ENCODE measurements around the gene COX6B2. TPM values are rescaled to one million over a fixed set of nuclear protein-coding genes. Genes with fewer than 3 reads are reported as not detected.

COX6B2 gene
- total RNA-seq, 1 donor from 2014 or later = not detected

DNA sequence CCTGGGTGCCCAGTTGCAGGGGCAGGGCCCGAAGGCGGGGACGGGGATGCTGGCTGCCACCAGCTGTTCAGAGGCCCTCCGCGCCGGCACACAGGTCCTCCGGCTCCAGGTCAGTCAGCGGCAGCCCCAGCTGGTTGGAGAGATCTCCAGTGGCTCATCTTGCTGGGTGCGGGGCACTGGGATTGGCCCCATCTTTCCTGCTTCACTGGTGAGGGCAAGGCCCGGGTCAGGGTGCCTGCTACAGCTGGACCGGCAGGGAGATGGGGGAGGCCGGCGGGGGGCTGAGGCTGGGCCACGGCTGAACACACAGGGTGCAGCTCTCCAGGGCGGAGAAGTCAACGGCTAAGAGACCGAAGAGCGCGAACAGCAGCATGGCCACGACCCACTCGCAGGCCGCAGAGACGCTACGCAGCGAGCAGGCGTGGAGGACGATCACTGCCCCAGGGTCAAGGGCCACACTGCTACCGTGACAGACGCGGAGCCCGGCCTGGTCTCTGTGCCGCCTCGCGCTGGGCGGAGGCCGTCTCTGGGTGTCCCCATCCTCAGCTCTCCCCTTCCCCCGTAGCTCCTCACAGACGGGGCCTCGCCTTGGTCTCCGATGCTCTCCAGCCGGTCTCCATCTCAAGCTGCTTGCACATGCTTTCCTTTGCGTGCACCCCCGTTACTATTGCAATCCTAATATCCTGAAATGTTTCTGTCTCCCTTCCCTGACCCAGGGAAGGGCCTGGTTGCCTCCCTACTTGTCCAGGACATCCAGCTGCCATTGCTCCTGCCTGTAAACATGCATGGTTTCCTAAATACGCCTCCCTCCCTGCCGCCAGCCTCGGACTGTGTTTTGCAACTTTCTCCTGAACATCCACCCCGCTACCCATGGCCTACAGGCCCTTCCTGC is 41.7 kb downstream of the COX6B2 start:
- DNase-seq = no peak

- DNase-seq = no peak
Measured at GRCh38 chr19:55311797-55312196, 42.7 kb downstream of the COX6B2 start.

DNA sequence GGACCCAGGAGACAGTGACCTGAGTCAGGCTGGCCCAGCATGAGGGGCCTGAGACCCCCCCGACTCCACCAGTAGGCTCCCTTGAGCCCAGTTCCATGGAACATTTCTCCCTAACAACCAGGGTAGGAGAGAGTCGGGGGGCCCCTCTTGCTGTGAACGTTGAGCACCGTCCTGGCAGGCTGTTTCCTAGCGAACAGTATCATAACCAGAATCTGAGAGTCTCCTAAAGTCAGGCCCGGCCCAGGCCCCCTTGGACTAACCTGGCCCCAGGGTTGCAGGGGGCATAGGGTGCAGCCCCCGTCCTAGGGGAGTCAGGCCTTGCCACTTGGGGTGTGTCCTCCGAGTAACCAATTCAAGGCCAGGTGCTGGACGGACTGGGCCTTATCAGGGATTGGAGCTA is 43.1 kb downstream of the COX6B2 start:
- no peak for DNase-seq

GRCh38 chr19:55310498-55310897 is 44.0 kb downstream of the COX6B2 start:
- DNase-seq = no peak

- DNase-seq = no peak
Measured at GRCh38 chr19:55309448-55309847, 45.1 kb downstream of the COX6B2 start.

GRCh38 chr19:55308281-55308680 is 46.2 kb downstream of the COX6B2 start:
- no peak for DNase-seq

GRCh38 chr19:55306712-55307111 is 47.8 kb downstream of the COX6B2 start:
- no peak for DNase-seq

DNA sequence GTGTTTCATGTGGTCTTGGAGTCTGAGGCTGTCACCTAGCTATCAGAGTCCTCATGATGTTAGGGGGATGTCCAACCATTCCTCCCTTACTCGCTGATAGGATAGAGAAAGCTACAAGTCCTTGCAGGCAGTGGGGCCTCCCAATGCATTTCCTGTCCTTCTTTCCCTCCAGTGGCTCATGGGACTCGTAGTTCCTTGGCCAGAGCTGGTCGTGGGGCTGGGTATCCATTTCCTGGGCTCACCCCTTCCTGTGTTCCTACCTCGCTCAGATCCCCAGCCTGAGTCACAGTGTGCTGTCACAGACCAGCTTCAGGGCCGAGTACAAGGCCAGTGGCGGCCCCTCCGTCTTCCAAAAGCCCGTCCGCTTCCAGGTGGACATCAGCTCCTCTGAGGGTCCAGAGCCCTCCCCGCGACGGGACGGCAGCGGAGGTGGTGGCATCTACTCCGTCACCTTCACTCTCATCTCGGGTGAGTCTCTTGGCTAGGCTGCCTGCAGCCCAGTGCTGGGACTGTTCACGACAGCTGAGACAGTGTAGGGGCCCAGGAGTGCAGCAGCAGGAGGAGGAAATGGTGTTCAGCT is 48.4 kb downstream of the COX6B2 start:
- no peak for DNase-seq

GRCh38 chr19:55305491-55305890 is 49.0 kb downstream of the COX6B2 start:
- DNase-seq = no peak

- no peak for DNase-seq
Measured at GRCh38 chr19:55304980-55305379, 49.5 kb downstream of the COX6B2 start.

GRCh38 chr19:55304279-55304978 is 50.1 kb downstream of the COX6B2 start:
- no peak for DNase-seq

- no peak for DNase-seq
Measured at GRCh38 chr19:55303477-55303876, 51.0 kb downstream of the COX6B2 start.

DNA sequence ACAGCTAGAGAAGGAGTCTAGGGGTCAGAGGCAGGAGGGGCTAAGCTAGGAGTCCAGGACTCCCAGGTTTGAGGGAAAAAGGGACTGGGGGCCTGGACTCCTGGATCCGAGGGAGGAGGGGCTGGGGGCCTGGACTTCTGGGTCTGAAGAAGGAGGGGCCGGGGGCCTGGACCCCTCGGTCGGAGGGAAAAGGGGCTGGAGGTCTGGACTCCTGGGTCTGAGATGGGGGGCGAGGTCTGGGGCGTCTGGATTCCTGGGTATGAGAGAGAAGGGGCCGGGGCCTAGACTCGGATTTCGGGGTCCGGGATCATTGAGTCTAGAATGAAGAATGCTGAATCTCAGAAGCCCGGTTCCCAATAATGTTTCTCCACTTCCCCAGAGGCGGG is 52.2 kb downstream of the COX6B2 start:
- no peak for DNase-seq

DNA sequence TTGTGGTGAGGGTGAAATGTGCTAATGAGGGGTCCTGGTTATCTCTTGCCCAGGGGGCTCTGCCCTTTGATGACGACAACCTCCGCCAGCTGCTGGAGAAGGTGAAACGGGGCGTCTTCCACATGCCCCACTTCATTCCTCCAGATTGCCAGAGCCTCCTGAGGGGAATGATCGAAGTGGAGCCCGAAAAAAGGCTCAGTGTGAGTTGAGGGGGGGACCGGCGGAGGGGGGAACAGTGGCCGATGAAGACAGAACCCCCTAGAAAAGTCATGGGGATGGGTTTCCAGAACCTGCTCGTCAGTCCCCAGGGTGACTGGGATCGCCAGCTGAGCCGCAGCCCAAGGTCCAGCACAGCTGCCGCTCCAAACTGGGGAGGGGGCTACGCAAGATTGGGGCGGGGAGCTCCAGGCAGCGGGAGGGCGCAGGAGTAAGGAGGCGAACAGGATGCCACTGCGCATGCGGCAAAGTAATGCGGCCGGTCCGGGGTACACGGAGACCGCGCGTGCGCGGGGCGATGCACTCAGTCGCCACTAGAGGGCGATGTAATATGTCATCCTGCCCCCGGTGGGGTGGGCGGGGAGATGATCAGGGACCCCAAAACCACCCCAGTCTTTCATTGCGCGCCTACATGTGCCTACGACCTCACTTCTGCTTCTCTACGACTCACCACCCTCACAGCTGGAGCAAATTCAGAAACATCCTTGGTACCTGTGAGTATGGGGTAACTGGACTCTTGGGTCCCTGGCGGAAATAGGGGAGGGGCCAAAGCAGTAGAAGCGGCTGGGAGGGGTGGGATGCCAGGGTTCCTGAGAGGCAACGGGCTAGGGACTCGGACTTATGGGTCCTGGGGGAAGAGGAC is 52.8 kb downstream of the COX6B2 start:
- DNase-seq = peak; percentile 67

DNA sequence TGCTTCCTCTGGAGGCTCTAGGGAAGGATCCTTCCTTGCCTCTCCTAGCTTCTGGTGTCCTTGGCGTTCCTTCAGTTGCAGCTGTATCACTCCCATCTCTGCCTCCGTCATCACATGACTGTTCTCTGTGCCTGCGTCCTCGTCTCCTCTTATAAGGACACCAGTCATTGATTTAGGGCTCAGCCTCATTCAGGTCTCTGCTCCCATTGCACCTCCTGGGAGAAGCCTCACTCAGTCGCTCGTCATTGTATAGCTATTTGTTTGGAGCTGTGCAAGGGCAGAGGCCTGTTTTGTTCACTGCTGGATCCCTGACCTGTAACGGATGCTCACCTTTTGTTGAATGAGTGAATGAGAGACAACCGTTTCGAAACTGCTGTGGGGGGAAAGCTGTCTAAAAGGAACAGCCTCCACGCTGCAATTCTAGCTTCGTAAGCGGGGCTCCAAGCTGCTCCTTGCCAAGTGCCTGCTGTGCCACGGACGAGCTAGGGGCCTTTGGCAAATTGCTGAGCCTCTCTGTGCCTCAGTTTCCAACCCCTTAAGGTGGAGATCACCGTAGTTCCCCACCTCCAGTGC is 53.5 kb downstream of the COX6B2 start:
- peak; percentile 57 for DNase-seq

DNA sequence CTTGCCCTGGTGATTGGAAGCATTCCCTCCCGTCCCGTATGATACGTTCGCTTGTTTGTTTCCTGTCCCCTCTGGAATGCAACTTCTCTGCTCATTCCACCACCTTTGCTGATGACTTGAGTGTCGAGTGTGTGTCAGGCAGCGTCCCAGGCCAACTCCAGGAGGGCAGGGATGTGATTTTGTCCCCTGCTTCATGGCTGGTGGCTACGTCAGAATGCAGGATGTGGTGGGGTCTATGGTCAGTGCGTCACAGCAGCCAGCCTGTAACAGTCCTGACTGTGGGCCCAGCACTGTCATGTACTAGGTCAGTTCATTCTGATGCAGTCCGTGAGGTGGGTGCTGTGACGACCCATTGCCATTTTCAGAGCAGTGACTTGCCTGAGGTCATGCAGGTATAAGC is 54.5 kb downstream of the COX6B2 start:
- no peak for DNase-seq

Other genes with a start within 250 kb of the COX6B2 start
- 20.7 TPM for gene PPP1R12C, start 237.1 kb downstream of the COX6B2 start, total RNA-seq
- gene TNNT1, start 205.5 kb downstream of the COX6B2 start, total RNA-seq = not detected
- gene TNNI3, start 197.0 kb downstream of the COX6B2 start, total RNA-seq = not detected
- 0.31 TPM for gene DNAAF3, start 188.1 kb downstream of the COX6B2 start, total RNA-seq
- gene SYT5, start 174.4 kb downstream of the COX6B2 start, total RNA-seq = 36.8 TPM
- 0.47 TPM for gene PTPRH, start 145.2 kb downstream of the COX6B2 start, total RNA-seq
- 0.78 TPM for gene TMEM86B, start 126.0 kb downstream of the COX6B2 start, total RNA-seq
- gene PPP6R1, start 95.7 kb downstream of the COX6B2 start, total RNA-seq = 11.4 TPM
- 23.4 TPM for gene HSPBP1, start 74.6 kb downstream of the COX6B2 start, total RNA-seq
- gene BRSK1, start 70.7 kb downstream of the COX6B2 start, total RNA-seq = 67.1 TPM
- gene TMEM150B, start 29.4 kb downstream of the COX6B2 start, total RNA-seq = 0.47 TPM
- gene KMT5C, start 14.8 kb downstream of the COX6B2 start, total RNA-seq = 6.9 TPM
- not detected for gene GARIN5B, start 8.5 kb upstream of the COX6B2 start, total RNA-seq
- gene IL11, start 15.7 kb upstream of the COX6B2 start, total RNA-seq = 0.16 TPM
- gene TMEM190, start 22.1 kb upstream of the COX6B2 start, total RNA-seq = not detected
- not detected for gene TMEM238, start 29.6 kb upstream of the COX6B2 start, total RNA-seq
- 112 TPM for gene RPL28, start 31.2 kb upstream of the COX6B2 start, total RNA-seq
- 35.9 TPM for gene UBE2S, start 53.1 kb upstream of the COX6B2 start, total RNA-seq
- gene SHISA7, start 88.6 kb upstream of the COX6B2 start, total RNA-seq = 4.2 TPM
- gene ISOC2, start 106.9 kb upstream of the COX6B2 start, total RNA-seq = 13.7 TPM
- not detected for gene C19orf85, start 110.0 kb upstream of the COX6B2 start, total RNA-seq
- gene ZNF628, start 121.9 kb upstream of the COX6B2 start, total RNA-seq = 0.78 TPM
- gene NAT14, start 130.5 kb upstream of the COX6B2 start, total RNA-seq = 15.0 TPM
- gene SSC5D, start 133.7 kb upstream of the COX6B2 start, total RNA-seq = 0.31 TPM
- not detected for gene SBK2, start 182.4 kb upstream of the COX6B2 start, total RNA-seq
- 0.31 TPM for gene SBK3, start 190.8 kb upstream of the COX6B2 start, total RNA-seq
- gene ZNF579, start 226.1 kb upstream of the COX6B2 start, total RNA-seq = 4.2 TPM
- gene FIZ1, start 244.8 kb upstream of the COX6B2 start, total RNA-seq = 4.1 TPM
- 2.8 TPM for gene ZNF524, start 245.6 kb upstream of the COX6B2 start, total RNA-seq

All from occipital lobe (tissue), 2 donors.